Spleen (tissue), 11 donors: Measurements from ENCODE around the gene CHCT1. TPM values are rescaled to one million over a fixed set of nuclear protein-coding genes. Genes with fewer than 3 reads are reported as not detected.
A peak's percentile ranks its signal among the peaks of the same experiment; 100 is the strongest.

Experiments used
- DNase-seq: peaks from one replicate; pipeline ENCODE4 v3.0.0-alpha.2; 2020
- H3K27ac ChIP-seq, 8 donors: fragments of 200-600 bp; sonication (generic) in 7 of 8; 1 replicate in 4 of 8; 2 replicates in 4 of 8; pipeline versions ENCODE4 v1.5.0 to v1.8.0; 2016 to 2021; ENCODE audit warnings: inconsistent platforms in 4 of 8, mild to moderate bottlenecking in 4 of 8, moderate library complexity in 1 of 8
- H3K27me3 ChIP-seq, 7 donors: fragments of 200-600 bp; sonication (generic) in 6 of 7; replicated peaks in 1 of 7; 1 replicate in 4 of 7; 2 replicates in 3 of 7; pipeline versions ENCODE4 v1.5.0 to v1.8.0; 2016 to 2021; ENCODE audit warnings: inconsistent platforms in 3 of 7, mild to moderate bottlenecking in 1 of 7
- H3K36me3 ChIP-seq, 6 donors: fragments of 200-600 bp; sonication (generic) in 5 of 6; 1 replicate in 4 of 6; 2 replicates in 2 of 6; pipeline versions ENCODE4 v1.5.0 to v1.8.0; 2016 to 2021; ENCODE audit warnings: inconsistent platforms in 2 of 6
- H3K4me1 ChIP-seq, 6 donors: fragments of 200-600 bp; sonication (generic) in 5 of 6; 1 replicate in 3 of 6; 2 replicates in 3 of 6; pipeline versions ENCODE4 v1.5.0 to v1.8.0; 2016 to 2021; ENCODE audit warnings: inconsistent platforms in 3 of 6
- H3K4me3 ChIP-seq, 8 donors: fragments of 200-600 bp; sonication (generic) in 7 of 8; 1 replicate in 4 of 8; 2 replicates in 4 of 8; pipeline versions ENCODE4 v1.5.0 to v1.8.0; 2016 to 2021; ENCODE audit warnings: inconsistent platforms in 4 of 8, mild to moderate bottlenecking in 4 of 8, moderate library complexity in 2 of 8
- H3K9me3 ChIP-seq, 8 donors: fragments of 200-600 bp; sonication (generic) in 7 of 8; 1 replicate in 4 of 8; 2 replicates in 4 of 8; pipeline versions ENCODE4 v1.5.0 to v1.8.0; 2016 to 2021; ENCODE audit warnings: inconsistent platforms in 4 of 8
- POLR2A ChIP-seq, 3 donors: fragments of 450-650 bp; IDR thresholded peaks; one replicate each; pipeline ENCODE4 v1.5.1; 2017; ENCODE audit warnings: antibody characterized with exemption in 3 of 3, mild to moderate bottlenecking in 1 of 3
- POLR2AphosphoS5 ChIP-seq, 3 donors: sonication (generic); formaldehyde crosslinking; IDR thresholded peaks; one replicate each; pipeline ENCODE4 v1.5.1; 2017; ENCODE audit warnings: antibody characterized with exemption in 3 of 3
- WGBS, 5 donors: extraction: QIAGEN DNeasy Blood & Tissue Kit in 3 of 5; methylation state at CpG; one replicate each; pipeline versions ENCODE4 v1.1.5 to v1.1.7; 2013 to 2018; 5-methylcytosine and 5-hydroxymethylcytosine counted together
- intact Hi-C: fragments of 100-400 bp; cut with DNase I; formaldehyde crosslinking; loops from one replicate; pipeline ENCODE4 v1.15.0; 2023; ENCODE audit warnings: low total_unique reads
- polyA plus RNA-seq, 3 donors: library from polyadenylated mRNA; stranded (reverse); fragments of 200-250 nt; gene quantifications; one replicate each; pipeline ENCODE4 v1.2.1, GENCODE V29; 2013
- total RNA-seq, 7 donors: library from RNA; depleted of rRNA in 3 of 7; stranded (reverse); fragments of >200 nt in 3 of 7; fragmentation: NEBNext Ultra II Directional in 4 of 7; extraction: Animal tissue kit (Norgen Biotek cat#: 25700) in 4 of 7; gene quantifications; one replicate each; pipeline versions ENCODE4 v1.1.0 to v1.2.1, GENCODE V29; 2016 to 2021
- TF ChIP-seq, protein P1 (sequence below), 11 experiments: fragments of 200-600 bp in 7 of 11; fragments of 450-650 bp in 4 of 11; sonication (generic) in 4 of 11; IDR thresholded peaks in 8 of 11; conservative IDR thresholded peaks in 3 of 11; 1 replicate in 7 of 11; 2 replicates in 4 of 11; pipeline versions ENCODE4 v1.4.0 to v1.8.0; 2016 to 2021; ENCODE audit warnings: antibody characterized with exemption in 11 of 11, inconsistent platforms in 4 of 11, mild to moderate bottlenecking in 1 of 11
- donor health status: healthy with polysubstance abuse.
- donor health status: DM: no; HTN: no; CAD: no; lungs with moderate emphysema.
- donor health status: DM: no; HTN: no; CAD: no.
- donor health status: Bipolar disorder and iron deficiency.
- donor health status: healthy.
- donor health status: DM: no; HTN: no; CAD: no.
- donor health status: DM: yes; HTN: yes; CAD: no.

The CHCT1 gene
- total and polyA plus RNA-seq, 10 donors, result 0.22 to 0.52 (median 0.36) TPM; not detected in 4

DNA sequence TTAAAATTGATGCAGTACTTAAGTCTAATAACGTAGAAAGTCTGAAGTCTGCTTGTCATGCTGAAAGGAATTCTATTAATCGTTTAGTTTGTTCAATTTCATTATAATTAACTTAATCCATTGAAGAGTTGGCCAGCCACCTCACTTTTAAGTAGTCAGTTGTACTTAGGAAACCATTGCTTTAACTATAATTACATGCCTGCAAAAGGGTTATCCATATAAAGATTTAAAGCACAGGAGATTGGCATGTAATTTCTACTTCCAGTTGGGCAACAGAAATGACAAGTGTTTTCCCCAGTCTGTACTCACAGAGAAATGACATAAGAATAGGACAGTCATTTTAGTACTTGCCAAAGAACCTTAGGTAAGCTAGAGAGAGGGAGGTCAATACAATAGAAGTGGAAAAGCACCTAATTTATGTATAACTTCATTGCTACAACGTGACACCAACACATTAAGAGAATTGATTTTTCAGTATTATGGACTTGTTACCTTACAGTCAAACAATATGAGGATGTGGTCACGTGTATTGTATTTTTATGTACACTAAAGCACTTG is 26.7 kb upstream of the CHCT1 start:
- Histone ChIP-seq H3K27me3 (no peaks in the 10 kb centered on the region), H3K4me1 (peaks cover 5 to 79% (median 63%) of the 10 kb centered on the region in 6 donors), H3K9me3 (no peaks in the 10 kb centered on the region), H3K36me3 (no peaks in the 10 kb centered on the region), H3K4me3 (peak overlapping the region in 1 of 8 donors; percentile 16), H3K27ac (peak overlapping the region in 6 of 8 donors; percentile 31 to 98 (median 91))
- TF ChIP-seq, protein P1, sequence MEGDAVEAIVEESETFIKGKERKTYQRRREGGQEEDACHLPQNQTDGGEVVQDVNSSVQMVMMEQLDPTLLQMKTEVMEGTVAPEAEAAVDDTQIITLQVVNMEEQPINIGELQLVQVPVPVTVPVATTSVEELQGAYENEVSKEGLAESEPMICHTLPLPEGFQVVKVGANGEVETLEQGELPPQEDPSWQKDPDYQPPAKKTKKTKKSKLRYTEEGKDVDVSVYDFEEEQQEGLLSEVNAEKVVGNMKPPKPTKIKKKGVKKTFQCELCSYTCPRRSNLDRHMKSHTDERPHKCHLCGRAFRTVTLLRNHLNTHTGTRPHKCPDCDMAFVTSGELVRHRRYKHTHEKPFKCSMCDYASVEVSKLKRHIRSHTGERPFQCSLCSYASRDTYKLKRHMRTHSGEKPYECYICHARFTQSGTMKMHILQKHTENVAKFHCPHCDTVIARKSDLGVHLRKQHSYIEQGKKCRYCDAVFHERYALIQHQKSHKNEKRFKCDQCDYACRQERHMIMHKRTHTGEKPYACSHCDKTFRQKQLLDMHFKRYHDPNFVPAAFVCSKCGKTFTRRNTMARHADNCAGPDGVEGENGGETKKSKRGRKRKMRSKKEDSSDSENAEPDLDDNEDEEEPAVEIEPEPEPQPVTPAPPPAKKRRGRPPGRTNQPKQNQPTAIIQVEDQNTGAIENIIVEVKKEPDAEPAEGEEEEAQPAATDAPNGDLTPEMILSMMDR (IDR thresholded peaks at IDR 0.05 in 8 of 11, conservative IDR thresholded peaks at IDR 0.05 in 3 of 11), result no peak
- TF ChIP-seq POLR2AphosphoS5 (IDR thresholded peaks at IDR 0.05) (no peak), POLR2A (IDR thresholded peaks at IDR 0.05) (no peak)
- DNase-seq, result no peak
- intact Hi-C loops, result no loop called here
- 64 to 75% (median 67%) methylated on average over 4 of the region's 4 CpGs for WGBS, 5 donors

DNA sequence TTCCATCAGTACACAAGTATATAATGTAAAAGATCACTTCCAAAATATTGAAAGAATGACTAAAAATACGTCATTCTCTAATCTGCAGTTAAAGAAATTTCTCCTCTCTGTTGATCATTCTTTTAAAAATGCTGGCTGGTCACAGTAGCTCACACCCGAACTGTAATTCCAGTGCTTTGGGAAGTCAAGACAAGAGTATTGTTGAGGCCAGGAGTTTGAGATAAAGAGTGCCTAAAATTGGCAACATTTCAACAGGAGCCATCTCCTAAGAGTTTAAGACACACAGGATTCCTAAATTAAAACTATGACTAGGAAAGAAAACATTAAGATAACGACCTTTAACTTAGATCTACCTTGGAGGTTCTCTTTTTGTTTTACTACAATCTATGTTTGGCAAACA is 25.9 kb upstream of the CHCT1 start:
- no peaks in the 10 kb centered on the region for H3K27me3 ChIP-seq
- intact Hi-C loops, result no loop called here
- H3K27ac ChIP-seq, result peak overlapping the region in 6 of 8 donors; percentile 31 to 98 (median 91)
- H3K4me1 ChIP-seq, result peaks cover 4 to 70% (median 55%) of the 10 kb centered on the region in 6 donors
- H3K36me3 ChIP-seq, result no peaks in the 10 kb centered on the region
- H3K9me3 ChIP-seq, result no peaks in the 10 kb centered on the region
- WGBS, 5 donors, result 89 to 95% (median 90%) methylated on average over 3 of the region's 3 CpGs
- DNase-seq, result no peak
- no peak overlapping the region for H3K4me3 ChIP-seq
- TF ChIP-seq, protein P1 (IDR thresholded peaks at IDR 0.05 in 8 of 11, conservative IDR thresholded peaks at IDR 0.05 in 3 of 11), result no peak
- no peak for TF ChIP-seq POLR2A (IDR thresholded peaks at IDR 0.05)
- TF ChIP-seq POLR2AphosphoS5 (IDR thresholded peaks at IDR 0.05), result no peak

DNA sequence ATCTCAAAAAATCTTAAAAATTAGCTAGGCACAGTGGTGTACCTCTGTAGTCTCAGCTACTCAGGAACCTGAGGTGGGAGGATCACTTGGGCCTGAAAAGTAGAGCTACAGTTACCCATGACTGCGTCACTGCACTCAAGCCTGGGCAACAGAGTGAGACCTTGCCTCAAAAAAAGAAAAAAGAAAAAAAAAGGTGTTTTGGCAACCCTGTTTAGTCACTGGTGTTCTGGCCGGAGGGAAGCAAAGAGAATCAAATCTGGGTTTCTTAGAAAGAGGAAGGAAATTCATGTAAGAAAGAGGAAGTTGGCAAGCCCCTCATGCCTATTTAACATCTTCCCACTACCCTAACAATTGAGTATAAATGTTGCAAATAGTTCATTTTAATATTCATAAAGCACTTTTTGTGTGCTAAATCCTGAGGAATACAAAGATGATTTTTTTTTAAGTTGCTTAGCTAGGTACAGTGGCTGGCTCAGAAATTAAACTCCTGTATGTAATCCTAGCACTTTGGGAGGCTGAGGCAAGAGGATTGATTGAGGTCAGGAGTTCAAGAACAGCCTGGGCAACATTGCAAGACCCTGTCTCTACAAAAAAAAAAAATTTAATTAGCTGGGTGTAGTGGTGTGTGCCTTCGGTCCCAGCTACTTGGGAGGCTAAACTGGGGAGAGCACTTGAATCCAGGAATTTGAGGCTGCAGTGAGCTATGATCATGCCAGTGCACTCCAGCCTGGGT is 23.9 kb upstream of the CHCT1 start:
- peak; percentile 75 for DNase-seq
- no peaks in the 10 kb centered on the region for H3K27me3 ChIP-seq
- peak overlapping the region in 1 of 8 donors; percentile 48 for H3K4me3 ChIP-seq
- TF ChIP-seq POLR2A (IDR thresholded peaks at IDR 0.05), result no peak
- peak in 1 of 3 donors; percentile 43 for TF ChIP-seq POLR2AphosphoS5 (IDR thresholded peaks at IDR 0.05)
- no peaks in the 10 kb centered on the region for H3K9me3 ChIP-seq
- H3K36me3 ChIP-seq, result no peaks in the 10 kb centered on the region
- intact Hi-C loops, result no loop called here
- H3K27ac ChIP-seq, result peak overlapping the region in 7 of 8 donors; percentile 59 to 98 (median 82)
- WGBS, 5 donors, result 20 to 39% (median 22%) methylated on average over 3 of the region's 3 CpGs
- peaks cover 0 to 71% (median 44%) of the 10 kb centered on the region in 6 donors for H3K4me1 ChIP-seq

DNA sequence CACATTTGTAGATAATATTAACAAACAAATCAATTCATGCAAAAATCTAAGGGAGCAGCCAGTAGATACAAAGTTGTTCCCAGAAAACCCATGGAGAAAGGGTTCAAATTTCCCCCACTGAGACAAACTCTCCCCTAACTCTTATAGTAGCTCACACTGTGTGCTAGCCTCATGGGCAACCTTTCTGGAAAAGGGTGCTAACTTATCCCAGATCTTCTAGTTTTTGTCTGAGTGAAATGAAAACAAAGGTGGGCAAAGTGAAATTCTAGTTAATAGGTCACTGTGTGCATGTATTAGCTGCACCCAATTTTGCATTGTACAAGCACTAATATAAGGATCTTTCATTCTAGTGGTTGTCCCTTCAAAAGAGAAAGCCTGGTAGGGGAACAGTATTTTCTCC is 20.5 kb upstream of the CHCT1 start:
- peaks cover 0 to 37% (median 23%) of the 10 kb centered on the region in 6 donors for H3K4me1 ChIP-seq
- intact Hi-C loops, result no loop called here
- no peak overlapping the region for H3K4me3 ChIP-seq
- TF ChIP-seq POLR2AphosphoS5 (IDR thresholded peaks at IDR 0.05), result no peak
- TF ChIP-seq, protein P1 (IDR thresholded peaks at IDR 0.05 in 8 of 11, conservative IDR thresholded peaks at IDR 0.05 in 3 of 11), result no peak
- no peak for TF ChIP-seq POLR2A (IDR thresholded peaks at IDR 0.05)
- no peaks in the 10 kb centered on the region for H3K9me3 ChIP-seq
- no peak for DNase-seq
- H3K27ac ChIP-seq, result no peak overlapping the region
- no peaks in the 10 kb centered on the region for H3K36me3 ChIP-seq
- H3K27me3 ChIP-seq, result no peaks in the 10 kb centered on the region
